ENCODE results near the gene ACYP2.

Gene ACYP2

DNA sequence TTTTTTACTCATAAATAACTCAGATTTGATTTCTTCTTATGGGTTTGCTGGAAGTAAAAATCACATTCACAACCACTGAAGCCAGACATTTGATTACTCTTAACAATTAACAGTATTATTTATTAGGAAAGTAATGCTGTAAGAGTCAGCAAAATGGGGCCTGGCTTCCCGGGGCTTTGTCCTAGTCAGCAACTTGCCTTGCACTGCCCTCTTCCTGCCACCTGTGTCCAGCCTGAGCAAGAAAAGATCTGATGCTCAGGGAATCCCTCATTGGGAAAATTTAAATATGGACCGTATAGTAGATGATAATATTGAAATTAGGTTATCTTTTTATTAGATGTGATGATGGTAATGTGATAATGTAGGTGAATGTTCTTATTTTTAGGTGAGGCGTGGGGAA lies 30.8 kb upstream of the ACYP2 start:
- no peak overlapping the region for H3K27ac Mint-ChIP-seq
- H3K4me3 Mint-ChIP-seq, result no peak overlapping the region
- no peaks in the 10 kb centered on the region for H3K36me3 Mint-ChIP-seq (ENCODE audit: low read depth)
- TF ChIP-seq, protein P1, sequence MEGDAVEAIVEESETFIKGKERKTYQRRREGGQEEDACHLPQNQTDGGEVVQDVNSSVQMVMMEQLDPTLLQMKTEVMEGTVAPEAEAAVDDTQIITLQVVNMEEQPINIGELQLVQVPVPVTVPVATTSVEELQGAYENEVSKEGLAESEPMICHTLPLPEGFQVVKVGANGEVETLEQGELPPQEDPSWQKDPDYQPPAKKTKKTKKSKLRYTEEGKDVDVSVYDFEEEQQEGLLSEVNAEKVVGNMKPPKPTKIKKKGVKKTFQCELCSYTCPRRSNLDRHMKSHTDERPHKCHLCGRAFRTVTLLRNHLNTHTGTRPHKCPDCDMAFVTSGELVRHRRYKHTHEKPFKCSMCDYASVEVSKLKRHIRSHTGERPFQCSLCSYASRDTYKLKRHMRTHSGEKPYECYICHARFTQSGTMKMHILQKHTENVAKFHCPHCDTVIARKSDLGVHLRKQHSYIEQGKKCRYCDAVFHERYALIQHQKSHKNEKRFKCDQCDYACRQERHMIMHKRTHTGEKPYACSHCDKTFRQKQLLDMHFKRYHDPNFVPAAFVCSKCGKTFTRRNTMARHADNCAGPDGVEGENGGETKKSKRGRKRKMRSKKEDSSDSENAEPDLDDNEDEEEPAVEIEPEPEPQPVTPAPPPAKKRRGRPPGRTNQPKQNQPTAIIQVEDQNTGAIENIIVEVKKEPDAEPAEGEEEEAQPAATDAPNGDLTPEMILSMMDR (IDR thresholded peaks at IDR 0.05; ENCODE audit: unreplicated experiment in 3 of 3), result no peak
- H3K9me3 Mint-ChIP-seq, result no peaks in the 10 kb centered on the region
- H3K4me1 Mint-ChIP-seq, result peaks cover 5% of the 10 kb centered on the region
- no peaks in the 10 kb centered on the region for H3K27me3 Mint-ChIP-seq (ENCODE audit: low read depth)

DNA sequence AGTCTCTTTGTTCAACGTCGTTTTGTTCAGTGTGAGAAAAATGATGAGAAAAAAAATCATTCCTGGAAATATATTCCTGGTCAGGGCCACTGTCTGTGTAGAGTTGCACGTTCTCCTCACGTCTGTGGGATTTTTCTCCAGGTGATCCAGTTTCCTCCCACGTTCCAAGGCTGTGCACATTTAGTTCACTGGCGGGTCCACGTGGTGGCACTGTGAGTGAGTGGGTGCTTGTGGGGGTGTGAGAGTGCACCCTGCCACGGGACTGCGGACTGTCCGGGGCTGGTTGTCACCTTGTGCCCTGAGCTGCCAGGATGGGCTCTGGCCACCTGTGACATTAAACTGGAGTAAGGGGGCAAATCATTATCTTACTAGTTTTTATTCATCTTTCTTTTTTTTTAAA lies 30.3 kb upstream of the ACYP2 start:
- TF ChIP-seq, protein P1 (IDR thresholded peaks at IDR 0.05; ENCODE audit: unreplicated experiment in 3 of 3), result no peak
- H3K27ac Mint-ChIP-seq, result no peak overlapping the region
- no peaks in the 10 kb centered on the region for H3K36me3 Mint-ChIP-seq (ENCODE audit: low read depth)
- H3K4me1 Mint-ChIP-seq, result peaks cover 5% of the 10 kb centered on the region
- no peaks in the 10 kb centered on the region for H3K9me3 Mint-ChIP-seq
- no peak overlapping the region for H3K4me3 Mint-ChIP-seq
- no peaks in the 10 kb centered on the region for H3K27me3 Mint-ChIP-seq (ENCODE audit: low read depth)

DNA sequence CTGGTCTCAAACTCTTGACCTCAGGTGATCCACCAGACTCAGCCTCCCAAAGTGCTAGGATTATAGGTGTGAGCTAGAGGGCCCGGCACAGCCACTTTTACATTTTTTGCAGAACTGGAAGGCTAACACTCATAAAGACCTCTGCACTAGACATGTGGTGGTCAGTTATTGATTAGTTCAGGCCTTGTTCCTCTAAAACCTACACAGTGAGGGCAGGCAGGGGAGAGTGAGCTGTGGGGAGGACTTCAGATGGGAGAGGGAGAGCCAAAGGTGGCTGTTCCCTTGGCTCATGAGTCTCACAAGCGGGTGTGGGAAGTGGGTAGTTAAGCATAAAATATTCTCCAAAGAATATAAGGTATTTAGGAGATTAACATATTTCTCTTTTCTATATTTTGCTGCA lies 29.3 kb upstream of the ACYP2 start:
- TF ChIP-seq, protein P1 (IDR thresholded peaks at IDR 0.05; ENCODE audit: unreplicated experiment in 3 of 3), result no peak
- Mint-ChIP-seq H3K27me3 (ENCODE audit: low read depth) (no peaks in the 10 kb centered on the region), H3K9me3 (no peaks in the 10 kb centered on the region), H3K4me1 (peaks cover 5% of the 10 kb centered on the region), H3K4me3 (no peak overlapping the region), H3K27ac (no peak overlapping the region), H3K36me3 (ENCODE audit: low read depth) (no peaks in the 10 kb centered on the region)

DNA sequence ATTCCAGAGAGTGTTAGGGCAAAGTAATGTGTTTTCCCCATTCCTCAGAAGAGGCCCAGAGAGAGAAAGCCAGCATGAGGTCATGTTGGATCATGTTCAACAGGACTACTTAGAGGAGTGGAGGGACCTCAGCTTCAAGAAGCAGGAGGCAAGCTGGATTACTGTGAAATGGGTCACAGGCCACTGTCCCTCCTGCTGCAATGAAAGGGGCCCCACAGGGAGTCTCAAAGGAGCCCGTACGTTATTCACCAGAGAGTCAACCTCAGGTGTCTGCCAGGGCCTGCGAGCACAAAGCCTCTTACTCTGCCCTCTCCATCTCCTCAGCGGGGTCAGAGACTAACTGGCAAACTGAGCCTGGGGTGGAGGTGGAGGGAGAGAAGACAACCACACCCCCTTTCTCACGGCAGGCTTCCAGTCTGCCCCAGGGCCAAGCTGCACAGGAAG lies 27.2 kb upstream of the ACYP2 start:
- peaks cover 5% of the 10 kb centered on the region for H3K4me1 Mint-ChIP-seq
- TF ChIP-seq, protein P1 (IDR thresholded peaks at IDR 0.05; ENCODE audit: unreplicated experiment in 3 of 3), result no peak
- no peak overlapping the region for H3K27ac Mint-ChIP-seq
- H3K36me3 Mint-ChIP-seq (ENCODE audit: low read depth), result no peaks in the 10 kb centered on the region
- no peaks in the 10 kb centered on the region for H3K27me3 Mint-ChIP-seq (ENCODE audit: low read depth)
- H3K4me3 Mint-ChIP-seq, result no peak overlapping the region
- no peaks in the 10 kb centered on the region for H3K9me3 Mint-ChIP-seq

DNA sequence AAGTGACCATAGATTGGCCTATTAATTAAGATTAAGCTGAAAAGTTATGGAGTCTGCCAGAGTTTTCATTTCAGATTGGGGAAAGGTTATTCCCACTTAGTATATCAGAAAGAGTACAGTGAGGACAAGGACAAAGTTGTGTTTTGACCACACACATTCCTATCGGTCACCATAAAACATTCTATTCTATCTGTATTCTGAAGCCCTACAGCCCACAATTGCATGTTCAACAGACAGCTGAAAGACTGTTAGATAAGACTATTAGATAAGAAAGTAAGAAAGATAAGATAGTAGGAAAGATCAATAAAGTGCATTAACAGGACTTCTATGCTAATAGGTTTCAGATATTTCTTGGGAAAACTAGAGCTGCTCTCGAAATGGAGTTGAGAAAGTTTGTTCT lies 26.7 kb upstream of the ACYP2 start:
- Mint-ChIP-seq H3K27ac (no peak overlapping the region), H3K27me3 (ENCODE audit: low read depth) (no peaks in the 10 kb centered on the region), H3K4me3 (no peak overlapping the region), H3K4me1 (peaks cover 5% of the 10 kb centered on the region), H3K36me3 (ENCODE audit: low read depth) (no peaks in the 10 kb centered on the region), H3K9me3 (no peaks in the 10 kb centered on the region)
- TF ChIP-seq, protein P1 (IDR thresholded peaks at IDR 0.05; ENCODE audit: unreplicated experiment in 3 of 3), result no peak

DNA sequence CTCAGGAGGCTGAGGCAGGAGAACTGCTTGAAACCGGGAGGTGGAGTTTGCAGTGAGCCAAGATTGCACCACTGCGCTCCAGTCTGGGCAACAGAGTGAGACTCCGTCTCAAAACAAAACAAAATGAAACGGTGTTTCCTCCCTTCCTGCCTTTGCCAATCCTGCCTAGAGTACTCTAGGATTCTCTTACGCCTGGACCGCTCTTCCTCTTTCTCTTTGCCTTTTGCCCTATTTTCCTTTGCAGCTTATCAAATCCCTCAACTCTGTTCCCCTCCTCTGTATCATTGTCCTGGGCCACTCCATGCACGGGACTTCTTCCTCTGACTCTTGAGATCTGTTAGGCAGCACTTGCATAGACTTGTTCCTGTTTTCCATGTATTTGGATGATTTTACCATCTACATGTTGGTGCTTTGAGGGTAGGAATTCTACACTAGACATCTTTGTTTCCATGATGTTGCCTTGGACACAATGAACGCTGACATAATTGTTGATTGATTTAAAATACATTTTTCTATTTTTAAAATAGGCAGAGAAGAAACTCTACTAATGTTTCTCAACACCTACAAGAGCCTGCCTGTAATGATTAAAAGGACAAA lies 24.8 kb upstream of the ACYP2 start:
- no peak overlapping the region for H3K4me3 Mint-ChIP-seq
- peaks cover 2% of the 10 kb centered on the region for H3K9me3 Mint-ChIP-seq
- no peaks in the 10 kb centered on the region for H3K27me3 Mint-ChIP-seq (ENCODE audit: low read depth)
- TF ChIP-seq, protein P1 (IDR thresholded peaks at IDR 0.05; ENCODE audit: unreplicated experiment in 3 of 3), result no peak
- H3K36me3 Mint-ChIP-seq (ENCODE audit: low read depth), result peaks cover 4% of the 10 kb centered on the region
- H3K4me1 Mint-ChIP-seq, result peaks cover 5% of the 10 kb centered on the region
- H3K27ac Mint-ChIP-seq, result no peak overlapping the region

Data from nephron (organoid).